ENCODE data around the gene SLC29A3.

SLC29A3 gene

GRCh38 chr10:71325267-71325666, 6.2 kb downstream of the SLC29A3 start:
- no peak for DNase-seq

- no peak for DNase-seq
These were observed 7.4 kb downstream of the SLC29A3 start for GRCh38 chr10:71326464-71326881.

- DNase-seq: no peak
These were observed 11.8 kb downstream of the SLC29A3 start for GRCh38 chr10:71330789-71331404.

- DNase-seq: no peak
These were observed 12.7 kb downstream of the SLC29A3 start for GRCh38 chr10:71331736-71332135.

- DNase-seq: no peak
These were observed 13.4 kb downstream of the SLC29A3 start for GRCh38 chr10:71332466-71332865.

- DNase-seq: no peak
These were observed 14.2 kb downstream of the SLC29A3 start for GRCh38 chr10:71333129-71333887.

GRCh38 chr10:71334221-71334791, 15.2 kb downstream of the SLC29A3 start:
- DNase-seq: no peak

GRCh38 chr10:71335173-71335708, 16.2 kb downstream of the SLC29A3 start:
- DNase-seq: no peak

GRCh38 chr10:71336632-71337031, 17.6 kb downstream of the SLC29A3 start:
- DNase-seq: no peak

GRCh38 chr10:71337219-71337701, 18.2 kb downstream of the SLC29A3 start:
- DNase-seq: no peak

GRCh38 chr10:71338728-71339495, 19.9 kb downstream of the SLC29A3 start:
- DNase-seq: no peak

- no peak for DNase-seq
These were observed 20.9 kb downstream of the SLC29A3 start for GRCh38 chr10:71339796-71340589.

GRCh38 chr10:71342573-71343391, 23.7 kb downstream of the SLC29A3 start:
- no peak for DNase-seq

GRCh38 chr10:71343392-71343773, 24.3 kb downstream of the SLC29A3 start:
- DNase-seq: no peak

- no peak for DNase-seq
These were observed 25.3 kb downstream of the SLC29A3 start for GRCh38 chr10:71344154-71344925.

- DNase-seq: no peak
These were observed 26.0 kb downstream of the SLC29A3 start for GRCh38 chr10:71344993-71345480.

- no peak for DNase-seq
These were observed 26.6 kb downstream of the SLC29A3 start for GRCh38 chr10:71345694-71346093.

- no peak for DNase-seq
These were observed 27.7 kb downstream of the SLC29A3 start for GRCh38 chr10:71346731-71347130.

GRCh38 chr10:71347587-71348395, 28.7 kb downstream of the SLC29A3 start:
- DNase-seq: no peak
